ENCODE results near the gene SOBP.

DNA sequence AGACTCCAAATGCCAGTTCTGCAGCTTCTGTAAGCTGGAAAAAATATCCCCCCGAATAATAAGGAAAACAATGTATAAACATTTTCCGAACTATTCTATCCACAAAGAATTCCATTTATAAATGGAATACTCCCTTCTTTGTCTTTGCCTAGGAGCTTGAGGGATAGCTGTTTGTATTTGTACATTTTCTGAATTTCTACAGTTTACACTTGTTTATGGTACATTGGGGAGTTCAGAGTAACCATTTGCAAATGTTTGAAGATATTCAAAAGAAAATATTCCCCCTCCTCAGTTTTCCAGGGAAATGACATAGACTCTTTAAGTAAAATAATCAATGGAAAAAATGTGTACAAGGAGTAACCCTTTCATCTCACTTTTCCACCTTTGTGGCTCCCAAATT, 149.6 kb downstream of the SOBP start:
- TF ChIP-seq POLR2A (IDR thresholded peaks at IDR 0.05): no peak
- TF ChIP-seq, protein P1, sequence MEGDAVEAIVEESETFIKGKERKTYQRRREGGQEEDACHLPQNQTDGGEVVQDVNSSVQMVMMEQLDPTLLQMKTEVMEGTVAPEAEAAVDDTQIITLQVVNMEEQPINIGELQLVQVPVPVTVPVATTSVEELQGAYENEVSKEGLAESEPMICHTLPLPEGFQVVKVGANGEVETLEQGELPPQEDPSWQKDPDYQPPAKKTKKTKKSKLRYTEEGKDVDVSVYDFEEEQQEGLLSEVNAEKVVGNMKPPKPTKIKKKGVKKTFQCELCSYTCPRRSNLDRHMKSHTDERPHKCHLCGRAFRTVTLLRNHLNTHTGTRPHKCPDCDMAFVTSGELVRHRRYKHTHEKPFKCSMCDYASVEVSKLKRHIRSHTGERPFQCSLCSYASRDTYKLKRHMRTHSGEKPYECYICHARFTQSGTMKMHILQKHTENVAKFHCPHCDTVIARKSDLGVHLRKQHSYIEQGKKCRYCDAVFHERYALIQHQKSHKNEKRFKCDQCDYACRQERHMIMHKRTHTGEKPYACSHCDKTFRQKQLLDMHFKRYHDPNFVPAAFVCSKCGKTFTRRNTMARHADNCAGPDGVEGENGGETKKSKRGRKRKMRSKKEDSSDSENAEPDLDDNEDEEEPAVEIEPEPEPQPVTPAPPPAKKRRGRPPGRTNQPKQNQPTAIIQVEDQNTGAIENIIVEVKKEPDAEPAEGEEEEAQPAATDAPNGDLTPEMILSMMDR (IDR thresholded peaks at IDR 0.05): no peak

All from esophagus squamous epithelium (tissue), 4 donors.